PC-3 (cell line): ENCODE data around the gene ADM2.

Experiments used
- CTCF ChIP-seq: fragments of 300-600 bp; sonication (generic); conservative IDR thresholded peaks from 2 replicates; pipeline ENCODE4 v1.5.1; 2017; ENCODE audit warnings: antibody characterized with exemption, low read depth, mild to moderate bottlenecking, low read length
- EZH2 ChIP-seq: fragments of 300-600 bp; sonication (generic); IDR thresholded peaks from one replicate; pipeline ENCODE4 v1.6.1; 2017; ENCODE audit warnings: antibody characterized with exemption, mild to moderate bottlenecking, low read length; ENCODE audit not compliant: unreplicated experiment
- EZH2phosphoT487 ChIP-seq: fragments of 300-600 bp; sonication (generic); IDR thresholded peaks from 2 replicates; pipeline ENCODE4 v1.6.1; 2018; ENCODE audit warnings: mild to moderate bottlenecking, antibody characterized with exemption, low read length, borderline replicate concordance

GRCh38 chr22:50477923-50478322 lies 3.4 kb upstream of the ADM2 start:
- no peak for TF ChIP-seq CTCF
- TF ChIP-seq EZH2 = no peak
- TF ChIP-seq EZH2phosphoT487 = no peak
